PC-9 (cell line): ENCODE data around the gene MECR. TPM values are rescaled to one million over a fixed set of nuclear protein-coding genes. Genes with fewer than 3 reads are reported as not detected.

Experiments used
- BruUV-seq: library from RNA; stranded (reverse); fragments of 400-500 nt; replicated peaks from 2 replicates; lab custom pipeline; 2021; lab: Mats Ljungman, UMichigan
- CTCF ChIA-PET: fragments of 300-600 bp; sonication (Branson Sonifier 250); formaldehyde crosslinking; loops from one replicate; lab custom pipeline; 2022; ENCODE audit warnings: antibody characterized with exemption; lab: Charles Lee
- POLR2A ChIA-PET: fragments of 300-600 bp; sonication (Branson Sonifier 250); formaldehyde crosslinking; loops from one replicate; lab custom pipeline; 2022; ENCODE audit warnings: antibody characterized with exemption; ENCODE audit not compliant: unreplicated experiment; lab: Charles Lee
- DNase-seq, 2 experiments: peaks; one replicate each; pipeline versions ENCODE4 v3.0.0 to v3.0.0-alpha.2; 2015 to 2022; ENCODE audit warnings: mixed read lengths in 1 of 2
- H2AFZ ChIP-seq: fragments of 200-600 bp; sonication (generic); 2 replicates; pipeline ENCODE4 v1.8.1; 2017; ENCODE audit warnings: antibody characterized with exemption
- H3F3A ChIP-seq: fragments of 200-600 bp; sonication (generic); 2 replicates; pipeline ENCODE4 v1.8.1; 2017; ENCODE audit warnings: antibody characterized with exemption, mild to moderate bottlenecking, low read depth; ENCODE audit not compliant: insufficient read depth
- H3K27ac ChIP-seq: fragments of 200-600 bp; sonication (generic); 2 replicates; pipeline ENCODE4 v1.6.1; 2016; ENCODE audit warnings: mixed run types
- H3K27me3 ChIP-seq: fragments of 200-600 bp; sonication (generic); 2 replicates; pipeline ENCODE4 v1.6.1; 2016; ENCODE audit warnings: low read depth, mixed run types; ENCODE audit not compliant: insufficient read depth
- H3K36me3 ChIP-seq: fragments of 200-600 bp; sonication (generic); 2 replicates; pipeline ENCODE4 v1.6.1; 2016; ENCODE audit warnings: low read depth, mixed run types
- H3K4me1 ChIP-seq: fragments of 200-600 bp; sonication (generic); replicated peaks from 2 replicates; pipeline ENCODE4 v1.6.1; 2016; ENCODE audit warnings: mixed run types; ENCODE audit not compliant: insufficient read depth
- H3K4me2 ChIP-seq: fragments of 200-600 bp; sonication (generic); 2 replicates; pipeline ENCODE4 v1.6.1; 2017; ENCODE audit warnings: mixed run types
- H3K4me3 ChIP-seq: fragments of 200-600 bp; sonication (generic); 2 replicates; pipeline ENCODE4 v1.6.1; 2016; ENCODE audit warnings: mixed run types
- H3K79me2 ChIP-seq: fragments of 200-600 bp; sonication (generic); 2 replicates; pipeline ENCODE4 v1.6.1; 2017; ENCODE audit warnings: low read depth, mixed run types
- H3K9me2 ChIP-seq: fragments of 200-600 bp; sonication (generic); 2 replicates; pipeline ENCODE4 v1.8.1; 2017; ENCODE audit warnings: mild to moderate bottlenecking; ENCODE audit not compliant: insufficient read depth
- H3K9me3 ChIP-seq: fragments of 200-600 bp; sonication (generic); 2 replicates; pipeline ENCODE4 v1.8.1; 2016; ENCODE audit warnings: low read depth; ENCODE audit not compliant: insufficient read depth
- H4K20me1 ChIP-seq: fragments of 200-600 bp; sonication (generic); 2 replicates; pipeline ENCODE4 v1.8.1; 2017; ENCODE audit not compliant: insufficient read depth
- CTCF ChIP-seq: fragments of 200-600 bp; sonication (generic); conservative IDR thresholded peaks from 2 replicates; pipeline ENCODE4 v1.6.1; 2017; ENCODE audit warnings: mixed run types, antibody characterized with exemption, mild to moderate bottlenecking, moderate library complexity
- EZH2 ChIP-seq: fragments of 200-600 bp; sonication (generic); IDR thresholded peaks from 2 replicates; pipeline ENCODE4 v1.8.0; 2017; ENCODE audit warnings: antibody characterized with exemption, low read depth
- intact Hi-C: fragments of 100-400 bp; cut with micrococcal nuclease; formaldehyde crosslinking; loops from one replicate; pipeline ENCODE4 v1.10.0; 2022; ENCODE audit not compliant: unreplicated experiment
- total RNA-seq: library from RNA; stranded (reverse); gene quantifications from 2 replicates; pipeline ENCODE4 v1.2.3, GENCODE V29; 2021

The MECR gene
- total RNA-seq, 1 experiment from 2014 or later: 46.4 TPM

- no peak for DNase-seq
- Histone ChIP-seq H3K9me3 (no peaks in the 10 kb centered on the region), H2AFZ (no peak overlapping the region), H3K27me3 (no peaks in the 10 kb centered on the region), H3F3A (no peaks in the 10 kb centered on the region), H3K4me2 (no peak overlapping the region), H3K36me3 (no peaks in the 10 kb centered on the region), H3K9me2 (no peaks in the 10 kb centered on the region), H3K79me2 (no peaks in the 10 kb centered on the region), H3K27ac (no peak overlapping the region), H4K20me1 (no peaks in the 10 kb centered on the region), H3K4me3 (no peak overlapping the region), H3K4me1 (no peaks in the 10 kb centered on the region)
- intact Hi-C loops: no loop called here
- ChIA-PET CTCF (no interaction called here), POLR2A (no interaction called here)
- BruUV-seq: no TSS peak
- TF ChIP-seq CTCF: no peak
- TF ChIP-seq EZH2: no peak
Measured at GRCh38 chr1:29213055-29213454, 17.7 kb downstream of the MECR start.

- ChIA-PET CTCF (interaction anchor here (0.7 kb wide), 1 partner anchor 373 kb away, joined by 8 read pairs; no protein-coding TSS in a partner anchor), POLR2A (no interaction called here)
- no peaks in the 10 kb centered on the region for H3K36me3 ChIP-seq
- no peaks in the 10 kb centered on the region for H3K9me3 ChIP-seq
- no peaks in the 10 kb centered on the region for H4K20me1 ChIP-seq
- BruUV-seq: no TSS peak
- no peaks in the 10 kb centered on the region for H3K9me2 ChIP-seq
- H3K27me3 ChIP-seq: no peaks in the 10 kb centered on the region
- no peaks in the 10 kb centered on the region for H3F3A ChIP-seq
- H2AFZ ChIP-seq: no peak overlapping the region
- H3K79me2 ChIP-seq: no peaks in the 10 kb centered on the region
- intact Hi-C loops: no loop called here
- no peak for DNase-seq
- H3K4me3 ChIP-seq: no peak overlapping the region
- no peak overlapping the region for H3K27ac ChIP-seq
- no peak for TF ChIP-seq EZH2
- no peak for TF ChIP-seq CTCF
- H3K4me2 ChIP-seq: no peak overlapping the region
- H3K4me1 ChIP-seq: no peaks in the 10 kb centered on the region
Measured at GRCh38 chr1:29211086-29212030, 19.4 kb downstream of the MECR start.

GRCh38 chr1:29210278-29211085 is 20.3 kb downstream of the MECR start:
- no peak for DNase-seq
- Histone ChIP-seq H3K36me3 (no peaks in the 10 kb centered on the region), H3K9me3 (no peaks in the 10 kb centered on the region), H3K27me3 (no peaks in the 10 kb centered on the region), H3K4me3 (no peak overlapping the region), H3K9me2 (no peaks in the 10 kb centered on the region), H2AFZ (no peak overlapping the region), H3K79me2 (no peaks in the 10 kb centered on the region), H3K4me2 (no peak overlapping the region), H3K4me1 (no peaks in the 10 kb centered on the region), H3K27ac (no peak overlapping the region), H3F3A (no peaks in the 10 kb centered on the region), H4K20me1 (no peaks in the 10 kb centered on the region)
- ChIA-PET CTCF (interaction anchor here (0.7 kb wide), 1 partner anchor 373 kb away, joined by 8 read pairs; no protein-coding TSS in a partner anchor), POLR2A (no interaction called here)
- TF ChIP-seq CTCF (no peak), EZH2 (no peak)
- BruUV-seq: no TSS peak
- intact Hi-C loops: no loop called here
